ENCODE results near the gene HIPK1. TPM values are rescaled to one million over a fixed set of nuclear protein-coding genes. Genes with fewer than 3 reads are reported as not detected.
"Not testable (repeated sequence)": the region's sequence is repeated elsewhere in the genome, so short reads cannot be mapped to it uniquely, and the experiment has no call there.

HIPK1 gene
- total and polyA plus RNA-seq, 9 donors, result 17.1 to 29.8 (median 27.4) TPM

GRCh38 chr1:114002492-114003239 is 73.5 kb downstream of the HIPK1 start:
- H3K27me3 ChIP-seq (ENCODE audit: control insufficient read depth, insufficient read depth, low read length), result no peaks in the 10 kb centered on the region
- peak overlapping the region; percentile 70 for H3K27ac ChIP-seq (ENCODE audit: low read length)
- H3K4me1 ChIP-seq (ENCODE audit: control insufficient read depth, insufficient read depth, low read length), result peaks cover 27% of the 10 kb centered on the region
- no peak overlapping the region for H3K4me3 ChIP-seq (ENCODE audit: low read length)
- peak; percentile 84 for DNase-seq
- WGBS (ENCODE audit: insufficient coverage), result 29% methylated on average over 11 of the region's 15 CpGs
- no peaks in the 10 kb centered on the region for H3K9me3 ChIP-seq (replicated peaks; ENCODE audit: control insufficient read depth, low read depth, low read length)
- H3K36me3 ChIP-seq (ENCODE audit: control insufficient read depth, insufficient read depth, low read length), result no peaks in the 10 kb centered on the region

- H3K4me1 ChIP-seq (ENCODE audit: control insufficient read depth, insufficient read depth, low read length), result peaks cover 24% of the 10 kb centered on the region
- DNase-seq, result peak; percentile 45
- no peak overlapping the region for H3K4me3 ChIP-seq (ENCODE audit: low read length)
- no peaks in the 10 kb centered on the region for H3K9me3 ChIP-seq (replicated peaks; ENCODE audit: control insufficient read depth, low read depth, low read length)
- no peaks in the 10 kb centered on the region for H3K36me3 ChIP-seq (ENCODE audit: control insufficient read depth, insufficient read depth, low read length)
- 31% methylated on average over 3 of the region's 5 CpGs for WGBS (ENCODE audit: insufficient coverage)
- H3K27ac ChIP-seq (ENCODE audit: low read length), result peak overlapping the region; percentile 70
- H3K27me3 ChIP-seq (ENCODE audit: control insufficient read depth, insufficient read depth, low read length), result no peaks in the 10 kb centered on the region
Observed at GRCh38 chr1:114003431-114003830, 74.3 kb downstream of the HIPK1 start.

- not testable (repeated sequence) for H3K36me3 ChIP-seq (ENCODE audit: control insufficient read depth, insufficient read depth, low read length); H3K4me3 ChIP-seq (ENCODE audit: low read length); H3K27ac ChIP-seq (ENCODE audit: low read length); DNase-seq; H3K27me3 ChIP-seq (ENCODE audit: control insufficient read depth, insufficient read depth, low read length); H3K9me3 ChIP-seq (replicated peaks; ENCODE audit: control insufficient read depth, low read depth, low read length)
- WGBS (ENCODE audit: insufficient coverage), result no CpG with 5 or more reads among the region's 4 CpGs
- peaks cover 19% of the 10 kb centered on the region for H3K4me1 ChIP-seq (ENCODE audit: control insufficient read depth, insufficient read depth, low read length)
Observed at GRCh38 chr1:114006825-114007224, 77.7 kb downstream of the HIPK1 start.

- no peaks in the 10 kb centered on the region for H3K36me3 ChIP-seq (ENCODE audit: control insufficient read depth, insufficient read depth, low read length)
- 50% methylated on average over 1 of the region's 2 CpGs for WGBS (ENCODE audit: insufficient coverage)
- H3K9me3 ChIP-seq (replicated peaks; ENCODE audit: control insufficient read depth, low read depth, low read length), result no peaks in the 10 kb centered on the region
- peaks cover 3% of the 10 kb centered on the region for H3K4me1 ChIP-seq (ENCODE audit: control insufficient read depth, insufficient read depth, low read length)
- no peak overlapping the region for H3K27ac ChIP-seq (ENCODE audit: low read length)
- no peak for DNase-seq
- no peaks in the 10 kb centered on the region for H3K27me3 ChIP-seq (ENCODE audit: control insufficient read depth, insufficient read depth, low read length)
- H3K4me3 ChIP-seq (ENCODE audit: low read length), result no peak overlapping the region
Observed at GRCh38 chr1:114008480-114008941, 79.4 kb downstream of the HIPK1 start.

- no peak overlapping the region for H3K27ac ChIP-seq (ENCODE audit: low read length)
- DNase-seq, result no peak
- no peaks in the 10 kb centered on the region for H3K9me3 ChIP-seq (replicated peaks; ENCODE audit: control insufficient read depth, low read depth, low read length)
- no peaks in the 10 kb centered on the region for H3K27me3 ChIP-seq (ENCODE audit: control insufficient read depth, insufficient read depth, low read length)
- no peaks in the 10 kb centered on the region for H3K36me3 ChIP-seq (ENCODE audit: control insufficient read depth, insufficient read depth, low read length)
- no peak overlapping the region for H3K4me3 ChIP-seq (ENCODE audit: low read length)
- H3K4me1 ChIP-seq (ENCODE audit: control insufficient read depth, insufficient read depth, low read length), result peaks cover under 1% of the 10 kb centered on the region
Observed at GRCh38 chr1:114008993-114009392, 79.9 kb downstream of the HIPK1 start.

GRCh38 chr1:114009393-114009792 is 80.3 kb downstream of the HIPK1 start:
- H3K36me3 ChIP-seq (ENCODE audit: control insufficient read depth, insufficient read depth, low read length), result no peaks in the 10 kb centered on the region
- H3K4me1 ChIP-seq (ENCODE audit: control insufficient read depth, insufficient read depth, low read length), result no peaks in the 10 kb centered on the region
- no peak for DNase-seq
- H3K27ac ChIP-seq (ENCODE audit: low read length), result no peak overlapping the region
- H3K27me3 ChIP-seq (ENCODE audit: control insufficient read depth, insufficient read depth, low read length), result no peaks in the 10 kb centered on the region
- no peaks in the 10 kb centered on the region for H3K9me3 ChIP-seq (replicated peaks; ENCODE audit: control insufficient read depth, low read depth, low read length)
- no CpG with 5 or more reads among the region's 1 CpG for WGBS (ENCODE audit: insufficient coverage)
- H3K4me3 ChIP-seq (ENCODE audit: low read length), result no peak overlapping the region

GRCh38 chr1:114010433-114011184 is 81.5 kb downstream of the HIPK1 start:
- Histone ChIP-seq H3K4me3 (ENCODE audit: low read length) (no peak overlapping the region), H3K4me1 (ENCODE audit: control insufficient read depth, insufficient read depth, low read length) (no peaks in the 10 kb centered on the region), H3K9me3 (replicated peaks; ENCODE audit: control insufficient read depth, low read depth, low read length) (no peaks in the 10 kb centered on the region), H3K27ac (ENCODE audit: low read length) (no peak overlapping the region), H3K36me3 (ENCODE audit: control insufficient read depth, insufficient read depth, low read length) (no peaks in the 10 kb centered on the region), H3K27me3 (ENCODE audit: control insufficient read depth, insufficient read depth, low read length) (no peaks in the 10 kb centered on the region)
- WGBS (ENCODE audit: insufficient coverage), result no CpG with 5 or more reads among the region's 9 CpGs
- peak; percentile 59 for DNase-seq

GRCh38 chr1:114011796-114012195 is 82.7 kb downstream of the HIPK1 start:
- Histone ChIP-seq H3K27ac (ENCODE audit: low read length) (no peak overlapping the region), H3K9me3 (replicated peaks; ENCODE audit: control insufficient read depth, low read depth, low read length) (no peaks in the 10 kb centered on the region), H3K4me3 (ENCODE audit: low read length) (no peak overlapping the region), H3K36me3 (ENCODE audit: control insufficient read depth, insufficient read depth, low read length) (no peaks in the 10 kb centered on the region), H3K4me1 (ENCODE audit: control insufficient read depth, insufficient read depth, low read length) (no peaks in the 10 kb centered on the region), H3K27me3 (ENCODE audit: control insufficient read depth, insufficient read depth, low read length) (no peaks in the 10 kb centered on the region)
- DNase-seq, result no peak

- H3K27me3 ChIP-seq (ENCODE audit: control insufficient read depth, insufficient read depth, low read length), result no peaks in the 10 kb centered on the region
- H3K4me3 ChIP-seq (ENCODE audit: low read length), result no peak overlapping the region
- peaks cover 1% of the 10 kb centered on the region for H3K4me1 ChIP-seq (ENCODE audit: control insufficient read depth, insufficient read depth, low read length)
- H3K36me3 ChIP-seq (ENCODE audit: control insufficient read depth, insufficient read depth, low read length), result no peaks in the 10 kb centered on the region
- WGBS (ENCODE audit: insufficient coverage), result 100% methylated on average over 1 of the region's 2 CpGs
- DNase-seq, result no peak
- H3K27ac ChIP-seq (ENCODE audit: low read length), result no peak overlapping the region
- no peaks in the 10 kb centered on the region for H3K9me3 ChIP-seq (replicated peaks; ENCODE audit: control insufficient read depth, low read depth, low read length)
Observed at GRCh38 chr1:114015075-114015474, 86.0 kb downstream of the HIPK1 start.

GRCh38 chr1:114019724-114020123 is 90.6 kb downstream of the HIPK1 start:
- not testable (repeated sequence) for DNase-seq; H3K4me3 ChIP-seq (ENCODE audit: low read length)
- 90% methylated on average over 2 of the region's 3 CpGs for WGBS (ENCODE audit: insufficient coverage)

More at GRCh38 chr1:114019724-114020123, 90.6 kb downstream of the HIPK1 start:
- not testable (repeated sequence) for H3K36me3 ChIP-seq (ENCODE audit: control insufficient read depth, insufficient read depth, low read length); H3K27ac ChIP-seq (ENCODE audit: low read length); H3K9me3 ChIP-seq (replicated peaks; ENCODE audit: control insufficient read depth, low read depth, low read length); H3K27me3 ChIP-seq (ENCODE audit: control insufficient read depth, insufficient read depth, low read length)
- H3K4me1 ChIP-seq (ENCODE audit: control insufficient read depth, insufficient read depth, low read length), result peaks cover 29% of the 10 kb centered on the region
